HG02759 (cell line): Measurements from ENCODE around the gene MAU2.
A peak's percentile ranks its signal among the peaks of the same experiment; 100 is the strongest.
"Not testable (repeated sequence)": the region's sequence is repeated elsewhere in the genome, so short reads cannot be mapped to it uniquely, and the experiment has no call there.

Experiments used
- ATAC-seq: cut with Tn5 transposase; IDR thresholded peaks from one replicate; pipeline ENCODE4 v1.9.1; 2021; ENCODE audit warnings: mild to moderate bottlenecking, moderate library complexity; ENCODE audit not compliant: unreplicated experiment

The MAU2 gene

GRCh38 chr19:19343762-19344161 lies 23.1 kb downstream of the MAU2 start:
- ATAC-seq, result no peak

- ATAC-seq, result no peak
Measured at GRCh38 chr19:19345232-19345631, 24.6 kb downstream of the MAU2 start.

- no peak for ATAC-seq
Measured at GRCh38 chr19:19345970-19346369, 25.3 kb downstream of the MAU2 start.

- ATAC-seq, result no peak
Measured at GRCh38 chr19:19347401-19348110, 26.9 kb downstream of the MAU2 start.

GRCh38 chr19:19348266-19348665 lies 27.6 kb downstream of the MAU2 start:
- no peak for ATAC-seq

GRCh38 chr19:19349365-19349764 lies 28.7 kb downstream of the MAU2 start:
- ATAC-seq, result no peak

GRCh38 chr19:19350756-19351155 lies 30.1 kb downstream of the MAU2 start:
- not testable (repeated sequence) for ATAC-seq

- no peak for ATAC-seq
Measured at GRCh38 chr19:19352823-19353222, 32.2 kb downstream of the MAU2 start.

- ATAC-seq, result no peak
Measured at GRCh38 chr19:19354007-19354406, 33.4 kb downstream of the MAU2 start.

GRCh38 chr19:19354932-19355331 lies 34.3 kb downstream of the MAU2 start:
- no peak for ATAC-seq

GRCh38 chr19:19355606-19356139 lies 35.0 kb downstream of the MAU2 start:
- no peak for ATAC-seq

- no peak for ATAC-seq
Measured at GRCh38 chr19:19356500-19356899, 35.9 kb downstream of the MAU2 start.

- no peak for ATAC-seq
Measured at GRCh38 chr19:19356901-19357566, 36.4 kb downstream of the MAU2 start.

- peak; percentile 63 for ATAC-seq
Measured at GRCh38 chr19:19361075-19361594, 40.5 kb downstream of the MAU2 start.

GRCh38 chr19:19362075-19362474 lies 41.4 kb downstream of the MAU2 start:
- no peak for ATAC-seq

- peak; percentile 87 for ATAC-seq
Measured at GRCh38 chr19:19366434-19367396, 46.1 kb downstream of the MAU2 start.

- ATAC-seq, result no peak
Measured at GRCh38 chr19:19368087-19368486, 47.5 kb downstream of the MAU2 start.

- no peak for ATAC-seq
Measured at GRCh38 chr19:19371059-19371458, 50.4 kb downstream of the MAU2 start.

- ATAC-seq, result peak; percentile 86
Measured at GRCh38 chr19:19372656-19373416, 52.2 kb downstream of the MAU2 start.

- no peak for ATAC-seq
Measured at GRCh38 chr19:19379527-19379926, 58.9 kb downstream of the MAU2 start.
